ENCODE results near the gene PDE1A. TPM values are rescaled to one million over a fixed set of nuclear protein-coding genes. Genes with fewer than 3 reads are reported as not detected.

PDE1A gene
- total RNA-seq, 1 experiment from 2014 or later, result not detected

- Histone ChIP-seq H3K36me3 (ENCODE audit: control insufficient read depth, insufficient read depth, low read length) (no peaks in the 10 kb centered on the region), H3K9me3 (no peaks in the 10 kb centered on the region), H3K4me3 (ENCODE audit: low read depth, low read length) (no peak overlapping the region), H3K4me1 (no peaks in the 10 kb centered on the region), H3K27me3 (replicated peaks; ENCODE audit: control insufficient read depth, insufficient read depth, low read length) (no peaks in the 10 kb centered on the region)
- CTCF ChIA-PET, result no interaction called here
- BruUV-seq (replicated peaks), result no TSS peak
- Mint-ChIP-seq H3K27ac (ENCODE audit: unreplicated experiment) (no peak overlapping the region), H3K9me3 (ENCODE audit: unreplicated experiment) (no peaks in the 10 kb centered on the region), H3K36me3 (ENCODE audit: insufficient read depth, unreplicated experiment) (no peaks in the 10 kb centered on the region), H3K27me3 (ENCODE audit: insufficient read depth, unreplicated experiment) (peaks cover 5% of the 10 kb centered on the region), H3K4me1 (ENCODE audit: low read depth, unreplicated experiment) (no peaks in the 10 kb centered on the region), H3K4me3 (ENCODE audit: unreplicated experiment) (no peak overlapping the region)
- no peak for DNase-seq
- POLR2A ChIA-PET, result no interaction called here
- no peak for TF ChIP-seq CTCF (IDR thresholded peaks at IDR 0.05; ENCODE audit: insufficient read depth in 1 of 2, low read depth in 1 of 2, low read length in 1 of 2, severe bottlenecking in 1 of 2, unreplicated experiment in 1 of 2)
- intact Hi-C loops (cut with micrococcal nuclease; ENCODE audit: unreplicated experiment), result no loop called here
These were observed 297.8 kb downstream of the PDE1A start for GRCh38 chr2:182128821-182129707.

- Mint-ChIP-seq H3K27ac (ENCODE audit: unreplicated experiment) (no peak overlapping the region), H3K27me3 (ENCODE audit: insufficient read depth, unreplicated experiment) (peaks cover 3% of the 10 kb centered on the region), H3K4me1 (ENCODE audit: low read depth, unreplicated experiment) (no peaks in the 10 kb centered on the region), H3K36me3 (ENCODE audit: insufficient read depth, unreplicated experiment) (no peaks in the 10 kb centered on the region), H3K9me3 (ENCODE audit: unreplicated experiment) (no peaks in the 10 kb centered on the region), H3K4me3 (ENCODE audit: unreplicated experiment) (no peak overlapping the region)
- intact Hi-C loops (cut with micrococcal nuclease; ENCODE audit: unreplicated experiment), result no loop called here
- TF ChIP-seq CTCF (IDR thresholded peaks at IDR 0.05; ENCODE audit: insufficient read depth in 1 of 2, low read depth in 1 of 2, low read length in 1 of 2, severe bottlenecking in 1 of 2, unreplicated experiment in 1 of 2), result no peak
- Histone ChIP-seq H3K9me3 (no peaks in the 10 kb centered on the region), H3K36me3 (ENCODE audit: control insufficient read depth, insufficient read depth, low read length) (no peaks in the 10 kb centered on the region), H3K27me3 (replicated peaks; ENCODE audit: control insufficient read depth, insufficient read depth, low read length) (no peaks in the 10 kb centered on the region), H3K4me1 (no peaks in the 10 kb centered on the region), H3K4me3 (ENCODE audit: low read depth, low read length) (no peak overlapping the region)
- CTCF ChIA-PET, result no interaction called here
- no peak for DNase-seq
- POLR2A ChIA-PET, result no interaction called here
- no TSS peak for BruUV-seq (replicated peaks)
These were observed 309.6 kb downstream of the PDE1A start for GRCh38 chr2:182117196-182117595.

GRCh38 chr2:182116774-182117173, 310.1 kb downstream of the PDE1A start:
- CTCF ChIA-PET, result no interaction called here
- no peak for DNase-seq
- Histone ChIP-seq H3K9me3 (no peaks in the 10 kb centered on the region), H3K27me3 (replicated peaks; ENCODE audit: control insufficient read depth, insufficient read depth, low read length) (no peaks in the 10 kb centered on the region), H3K36me3 (ENCODE audit: control insufficient read depth, insufficient read depth, low read length) (no peaks in the 10 kb centered on the region), H3K4me1 (no peaks in the 10 kb centered on the region), H3K4me3 (ENCODE audit: low read depth, low read length) (no peak overlapping the region)
- Mint-ChIP-seq H3K4me3 (ENCODE audit: unreplicated experiment) (no peak overlapping the region), H3K9me3 (ENCODE audit: unreplicated experiment) (no peaks in the 10 kb centered on the region), H3K27me3 (ENCODE audit: insufficient read depth, unreplicated experiment) (peaks cover 3% of the 10 kb centered on the region), H3K36me3 (ENCODE audit: insufficient read depth, unreplicated experiment) (no peaks in the 10 kb centered on the region), H3K4me1 (ENCODE audit: low read depth, unreplicated experiment) (no peaks in the 10 kb centered on the region), H3K27ac (ENCODE audit: unreplicated experiment) (no peak overlapping the region)
- no peak for TF ChIP-seq CTCF (IDR thresholded peaks at IDR 0.05; ENCODE audit: insufficient read depth in 1 of 2, low read depth in 1 of 2, low read length in 1 of 2, severe bottlenecking in 1 of 2, unreplicated experiment in 1 of 2)
- BruUV-seq (replicated peaks), result no TSS peak
- POLR2A ChIA-PET, result no interaction called here
- intact Hi-C loops (cut with micrococcal nuclease; ENCODE audit: unreplicated experiment), result no loop called here
